Breast epithelium (tissue), 3 donors: ENCODE measurements around the gene CRELD2.

Source experiments
- CTCF ChIP-seq, 3 donors: fragments of 450-650 bp; IDR thresholded peaks; one replicate each; pipeline ENCODE4 v1.5.1; 2016 to 2017; ENCODE audit warnings: antibody characterized with exemption in 3 of 3, mild to moderate bottlenecking in 3 of 3, moderate library complexity in 3 of 3
- POLR2A ChIP-seq: fragments of 450-650 bp; IDR thresholded peaks from one replicate; pipeline ENCODE4 v1.6.1; 2016; ENCODE audit warnings: antibody characterized with exemption, mild to moderate bottlenecking, moderate library complexity
- POLR2AphosphoS5 ChIP-seq, 3 donors: sonication (generic); formaldehyde crosslinking; IDR thresholded peaks; one replicate each; pipeline ENCODE4 v1.6.1; 2017; ENCODE audit warnings: antibody characterized with exemption in 3 of 3

GRCh38 chr22:49953027-49953679 is 34.7 kb downstream of the CRELD2 start:
- TF ChIP-seq CTCF (IDR thresholded peaks at IDR 0.05) (no peak), POLR2A (no peak), POLR2AphosphoS5 (IDR thresholded peaks at IDR 0.05) (no peak)
